ENCODE data around the gene ZBTB44. TPM values are rescaled to one million over a fixed set of nuclear protein-coding genes. Genes with fewer than 3 reads are reported as not detected.
"Not testable (repeated sequence)": the region's sequence is repeated elsewhere in the genome, so short reads cannot be mapped to it uniquely, and the experiment has no call there.

The ZBTB44 gene, protein sequence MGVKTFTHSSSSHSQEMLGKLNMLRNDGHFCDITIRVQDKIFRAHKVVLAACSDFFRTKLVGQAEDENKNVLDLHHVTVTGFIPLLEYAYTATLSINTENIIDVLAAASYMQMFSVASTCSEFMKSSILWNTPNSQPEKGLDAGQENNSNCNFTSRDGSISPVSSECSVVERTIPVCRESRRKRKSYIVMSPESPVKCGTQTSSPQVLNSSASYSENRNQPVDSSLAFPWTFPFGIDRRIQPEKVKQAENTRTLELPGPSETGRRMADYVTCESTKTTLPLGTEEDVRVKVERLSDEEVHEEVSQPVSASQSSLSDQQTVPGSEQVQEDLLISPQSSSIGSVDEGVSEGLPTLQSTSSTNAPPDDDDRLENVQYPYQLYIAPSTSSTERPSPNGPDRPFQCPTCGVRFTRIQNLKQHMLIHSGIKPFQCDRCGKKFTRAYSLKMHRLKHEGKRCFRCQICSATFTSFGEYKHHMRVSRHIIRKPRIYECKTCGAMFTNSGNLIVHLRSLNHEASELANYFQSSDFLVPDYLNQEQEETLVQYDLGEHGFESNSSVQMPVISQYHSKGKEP
- total RNA-seq (10 to 100 TPM; 47.7 to 48.1 TPM), total RNA-seq (80.0 to 141 reads per million in 2 donors)

DNA sequence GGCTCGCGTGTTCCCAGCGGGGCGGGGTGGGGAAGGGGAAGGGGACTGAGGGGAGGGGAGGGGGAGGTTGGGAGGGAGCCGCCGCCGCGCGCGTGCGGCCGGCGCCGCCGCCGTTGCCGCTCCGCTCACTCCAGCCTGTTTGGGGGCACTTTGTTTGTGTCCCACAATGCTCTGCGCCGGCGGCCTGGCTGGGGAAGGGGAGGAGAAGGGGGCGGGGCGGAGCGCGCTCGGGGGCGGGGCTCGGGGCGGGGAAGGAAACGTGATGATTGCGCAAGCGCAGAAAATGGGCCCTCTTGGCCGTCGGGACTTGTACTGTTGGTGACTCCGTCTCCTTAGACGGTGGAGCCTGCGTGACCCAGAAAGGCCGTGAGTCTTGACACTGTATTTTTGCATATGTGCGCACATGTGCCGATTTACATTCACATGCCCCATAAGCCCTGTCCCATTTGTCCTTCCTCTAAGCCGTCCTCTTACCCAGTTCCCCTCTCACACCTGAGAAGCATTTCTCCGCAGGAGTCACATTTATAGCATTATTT lies at the start of gene ZBTB44:
ZBTB44 (minus strand) TSS at position 168 of the 536 bp plus-strand sequence. CDS start 53,044 bp downstream, outside the sequence.
- ATAC-seq (peak; percentile 85), DNase-seq (peak; percentile 82 to 87 (median 84))
- H3K4me1 Mint-ChIP-seq = peaks cover 29% of the 10 kb centered on the region
- H3K27me3 Mint-ChIP-seq = no peaks in the 10 kb centered on the region
- peak within 1 kb of the TSS; percentile 93 for H3K4me3 Mint-ChIP-seq
- peak within 1 kb of the TSS; percentile 94 for H3K27ac Mint-ChIP-seq
- H3K9me3 ChIP-seq (ENCODE audit: control insufficient read depth, low read length, poor library complexity, severe bottlenecking) = no peaks in the 10 kb centered on the region
- H3K36me3 Mint-ChIP-seq (ENCODE audit: low read depth) = peaks cover 3% of the 10 kb centered on the region

DNA sequence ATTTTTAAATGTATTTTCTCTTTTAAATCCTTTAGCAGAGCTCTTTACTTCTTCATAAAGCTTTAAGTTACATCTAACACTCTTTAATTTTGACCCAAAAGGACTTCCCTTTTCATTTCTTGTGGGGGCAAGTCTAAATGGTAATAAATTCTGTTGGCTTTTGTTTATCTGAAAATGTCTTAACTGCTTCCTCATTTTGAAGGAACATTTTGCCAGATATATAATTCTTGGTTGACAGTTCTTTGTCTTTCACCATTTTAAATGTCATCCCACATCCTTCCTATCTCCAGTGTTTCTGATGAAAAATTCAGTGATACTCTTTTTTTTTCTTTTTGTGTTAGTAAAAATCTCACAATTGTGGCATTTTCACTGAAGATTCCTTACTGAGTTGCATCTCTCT lies 44.7 kb upstream of the ZBTB44 start:
- Mint-ChIP-seq H3K4me3 (no peak overlapping the region), H3K36me3 (ENCODE audit: low read depth) (no peaks in the 10 kb centered on the region), H3K27ac (no peak overlapping the region), H3K4me1 (no peaks in the 10 kb centered on the region), H3K27me3 (no peaks in the 10 kb centered on the region)
- no peak for DNase-seq
- no peak for ATAC-seq
- peaks cover 7% of the 10 kb centered on the region for H3K9me3 ChIP-seq (ENCODE audit: control insufficient read depth, low read length, poor library complexity, severe bottlenecking)

DNA sequence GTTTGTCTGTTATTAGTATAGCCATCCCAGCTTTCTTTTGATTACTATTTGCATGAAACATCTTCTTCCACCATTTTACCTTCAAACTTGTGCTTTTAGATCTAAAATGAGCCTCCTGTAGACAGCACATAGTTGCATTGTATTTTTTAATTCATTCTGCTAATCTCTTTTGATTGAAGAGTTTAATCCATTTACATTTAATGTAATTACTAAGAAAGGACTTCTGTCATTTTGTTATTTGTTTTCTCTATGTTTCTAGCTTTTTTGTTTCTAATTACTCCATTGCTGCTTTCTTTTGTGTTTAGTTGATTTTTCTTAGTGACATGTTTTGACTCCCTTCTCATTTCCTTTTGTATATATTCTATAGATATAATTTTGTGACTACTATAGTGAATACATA lies 43.7 kb upstream of the ZBTB44 start:
- no peak for ATAC-seq
- DNase-seq = no peak

GRCh38 chr11:130347261-130347660 lies 32.5 kb upstream of the ZBTB44 start:
- peaks cover 4% of the 10 kb centered on the region for H3K36me3 Mint-ChIP-seq (ENCODE audit: low read depth)
- H3K4me3 Mint-ChIP-seq = no peak overlapping the region
- DNase-seq (no peak), ATAC-seq (no peak)
- H3K27me3 Mint-ChIP-seq = no peaks in the 10 kb centered on the region
- no peaks in the 10 kb centered on the region for H3K4me1 Mint-ChIP-seq
- H3K9me3 ChIP-seq (ENCODE audit: control insufficient read depth, low read length, poor library complexity, severe bottlenecking) = peaks cover 3% of the 10 kb centered on the region
- no peak overlapping the region for H3K27ac Mint-ChIP-seq

More for the DNA sequence above, 43.7 kb upstream of the ZBTB44 start:
- no peak overlapping the region for H3K27ac Mint-ChIP-seq
- no peaks in the 10 kb centered on the region for H3K27me3 Mint-ChIP-seq
- no peak overlapping the region for H3K4me3 Mint-ChIP-seq
- H3K9me3 ChIP-seq (ENCODE audit: control insufficient read depth, low read length, poor library complexity, severe bottlenecking) = peaks cover 7% of the 10 kb centered on the region
- H3K36me3 Mint-ChIP-seq (ENCODE audit: low read depth) = no peaks in the 10 kb centered on the region
- H3K4me1 Mint-ChIP-seq = no peaks in the 10 kb centered on the region

DNA sequence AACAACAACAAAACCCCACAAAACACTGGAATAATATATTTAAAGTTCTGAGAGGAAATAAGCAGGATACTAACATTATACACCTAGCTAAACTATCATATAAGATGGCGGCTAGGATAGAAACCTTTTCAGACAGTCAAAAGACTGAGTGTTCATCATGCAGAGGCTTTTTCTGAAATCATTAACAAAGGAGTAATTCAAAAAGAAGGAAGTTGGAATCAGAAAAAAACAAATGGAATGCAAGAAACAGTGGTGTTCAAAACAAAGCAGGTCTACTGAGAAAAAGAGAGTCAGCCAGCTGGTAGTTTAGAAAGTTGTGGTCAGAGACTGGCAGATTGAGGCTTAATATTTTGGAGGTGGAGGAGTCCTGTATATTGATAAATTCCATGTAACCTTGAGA lies 30.1 kb upstream of the ZBTB44 start:
- Mint-ChIP-seq H3K4me3 (no peak overlapping the region), H3K36me3 (ENCODE audit: low read depth) (no peaks in the 10 kb centered on the region), H3K27ac (no peak overlapping the region), H3K4me1 (no peaks in the 10 kb centered on the region), H3K27me3 (no peaks in the 10 kb centered on the region)
- DNase-seq (no peak), ATAC-seq (no peak)
- peaks cover 6% of the 10 kb centered on the region for H3K9me3 ChIP-seq (ENCODE audit: control insufficient read depth, low read length, poor library complexity, severe bottlenecking)

- Mint-ChIP-seq H3K36me3 (ENCODE audit: low read depth) (peaks cover 6% of the 10 kb centered on the region), H3K27me3 (no peaks in the 10 kb centered on the region), H3K4me1 (peaks cover 2% of the 10 kb centered on the region), H3K27ac (peak overlapping the region; percentile 22), H3K4me3 (no peak overlapping the region)
- ATAC-seq = peak; percentile 93
- peaks cover 6% of the 10 kb centered on the region for H3K9me3 ChIP-seq (ENCODE audit: control insufficient read depth, low read length, poor library complexity, severe bottlenecking)
- DNase-seq = no peak
These were observed 26.1 kb upstream of the ZBTB44 start for GRCh38 chr11:130340671-130341319.

GRCh38 chr11:130338667-130339066 lies 23.9 kb upstream of the ZBTB44 start:
- Mint-ChIP-seq H3K4me3 (no peak overlapping the region), H3K27ac (peak overlapping the region; percentile 17), H3K27me3 (no peaks in the 10 kb centered on the region), H3K4me1 (peaks cover 2% of the 10 kb centered on the region), H3K36me3 (ENCODE audit: low read depth) (peaks cover 6% of the 10 kb centered on the region)
- peaks cover 6% of the 10 kb centered on the region for H3K9me3 ChIP-seq (ENCODE audit: control insufficient read depth, low read length, poor library complexity, severe bottlenecking)
- DNase-seq (no peak), ATAC-seq (no peak)

DNA sequence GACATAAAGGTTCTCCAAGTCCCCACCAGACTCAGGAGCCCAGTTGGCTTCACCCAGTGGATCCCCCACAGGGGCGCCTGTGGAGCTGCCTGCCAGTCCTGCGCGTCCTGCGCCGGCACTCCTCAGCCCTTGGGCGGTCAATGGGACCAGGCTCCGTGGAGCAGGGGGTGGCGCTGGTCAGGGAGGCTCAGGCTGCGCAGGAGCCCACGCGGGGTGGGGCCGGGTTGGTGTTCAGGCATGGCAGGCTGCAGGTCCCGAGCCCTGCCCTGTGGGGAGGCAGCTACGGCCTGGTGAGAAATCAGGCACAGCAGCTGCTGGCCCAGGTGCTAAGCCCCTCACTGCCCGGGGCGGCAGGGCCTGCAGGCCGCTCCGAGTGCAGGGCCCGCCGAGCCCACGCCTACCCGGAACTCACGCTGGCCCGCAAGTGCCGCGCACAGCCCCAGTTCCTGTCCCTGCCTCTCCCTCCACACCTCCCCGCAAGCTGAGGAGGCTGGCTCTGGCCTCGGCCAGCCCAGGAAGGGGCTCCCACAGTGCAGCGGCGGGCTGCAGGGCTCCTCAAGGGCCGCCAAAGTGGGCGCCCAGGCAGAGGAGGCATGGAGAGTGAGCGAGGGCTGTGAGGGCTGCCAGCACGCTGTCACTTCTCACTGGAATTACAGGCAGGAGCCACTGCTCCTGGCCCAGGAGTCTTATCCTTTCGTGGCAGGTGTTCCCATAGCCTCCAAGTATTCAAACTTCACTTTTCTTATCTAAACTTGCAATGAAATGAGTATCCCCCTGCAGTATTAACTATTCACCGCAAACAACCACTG lies 22.8 kb upstream of the ZBTB44 start:
- peaks cover 6% of the 10 kb centered on the region for H3K36me3 Mint-ChIP-seq (ENCODE audit: low read depth)
- no peak overlapping the region for H3K4me3 Mint-ChIP-seq
- ATAC-seq (no peak), DNase-seq (no peak)
- no peaks in the 10 kb centered on the region for H3K27me3 Mint-ChIP-seq
- H3K4me1 Mint-ChIP-seq = peaks cover 2% of the 10 kb centered on the region
- H3K27ac Mint-ChIP-seq = no peak overlapping the region
- peaks cover 3% of the 10 kb centered on the region for H3K9me3 ChIP-seq (ENCODE audit: control insufficient read depth, low read length, poor library complexity, severe bottlenecking)

DNA sequence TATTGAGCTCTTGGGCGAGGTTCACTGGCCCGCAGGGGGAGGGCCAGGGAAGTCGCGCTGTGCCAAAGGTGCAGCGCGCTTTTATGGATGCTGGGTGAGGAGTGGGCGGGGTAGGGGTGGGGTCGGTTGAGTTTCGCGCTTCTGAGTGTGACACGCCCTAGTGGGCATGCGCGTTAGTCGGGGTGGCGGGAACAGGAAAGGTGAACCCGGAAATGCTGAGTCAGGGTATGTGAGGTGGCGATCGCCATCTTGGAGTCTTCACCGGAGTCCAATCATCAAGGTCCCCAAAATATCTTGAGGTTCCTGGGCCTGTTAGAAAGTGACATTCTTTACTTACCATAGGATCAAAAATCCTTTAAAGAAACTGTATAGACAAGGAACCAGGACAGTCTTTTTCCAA lies 16.7 kb upstream of the ZBTB44 start:
- H3K27me3 Mint-ChIP-seq; H3K36me3 Mint-ChIP-seq (ENCODE audit: low read depth); H3K4me1 Mint-ChIP-seq; H3K9me3 ChIP-seq (ENCODE audit: control insufficient read depth, low read length, poor library complexity, severe bottlenecking); DNase-seq; H3K4me3 Mint-ChIP-seq; ATAC-seq; H3K27ac Mint-ChIP-seq: not testable (repeated sequence)

DNA sequence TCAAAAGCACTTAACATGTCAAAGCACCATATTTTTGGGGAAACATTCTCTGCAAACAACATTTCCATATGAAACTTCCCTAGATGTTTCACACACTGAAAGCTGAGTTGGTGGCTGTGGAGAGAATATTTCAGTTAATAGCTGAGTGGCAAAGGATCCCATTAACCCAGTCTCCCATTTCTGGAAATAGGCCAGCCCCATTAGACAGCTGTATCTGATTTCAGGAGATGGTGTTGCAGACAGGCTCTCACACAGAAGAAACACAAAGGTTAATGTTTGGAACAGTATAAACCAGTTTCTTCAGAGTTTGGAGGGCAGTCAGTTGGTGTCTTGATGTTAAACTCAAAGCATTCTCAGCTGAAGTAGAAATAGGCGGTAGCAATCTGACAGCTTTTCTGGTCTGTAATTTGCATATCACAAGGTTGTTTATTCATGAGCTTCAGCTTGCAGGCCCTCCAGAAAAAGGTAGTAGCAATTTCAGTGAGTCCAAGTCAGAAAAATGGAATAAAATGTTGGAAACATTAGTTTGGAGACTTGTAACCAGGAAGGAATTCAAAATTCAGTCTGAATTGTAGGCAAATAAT lies 15.5 kb upstream of the ZBTB44 start:
- H3K4me1 Mint-ChIP-seq = no peaks in the 10 kb centered on the region
- H3K27me3 Mint-ChIP-seq = no peaks in the 10 kb centered on the region
- H3K4me3 Mint-ChIP-seq = no peak overlapping the region

GRCh38 chr11:130328420-130328819 lies 13.7 kb upstream of the ZBTB44 start:
- Mint-ChIP-seq H3K4me1 (no peaks in the 10 kb centered on the region), H3K4me3 (no peak overlapping the region), H3K36me3 (ENCODE audit: low read depth) (peaks cover 7% of the 10 kb centered on the region), H3K27me3 (no peaks in the 10 kb centered on the region), H3K27ac (no peak overlapping the region)
- ATAC-seq = no peak
- H3K9me3 ChIP-seq (ENCODE audit: control insufficient read depth, low read length, poor library complexity, severe bottlenecking) = no peaks in the 10 kb centered on the region
- no peak for DNase-seq

More for the DNA sequence above, 15.5 kb upstream of the ZBTB44 start:
- H3K36me3 Mint-ChIP-seq (ENCODE audit: low read depth) = peaks cover 7% of the 10 kb centered on the region
- ATAC-seq (no peak), DNase-seq (no peak)
- no peaks in the 10 kb centered on the region for H3K9me3 ChIP-seq (ENCODE audit: control insufficient read depth, low read length, poor library complexity, severe bottlenecking)
- no peak overlapping the region for H3K27ac Mint-ChIP-seq

GRCh38 chr11:130327716-130328115 lies 13.0 kb upstream of the ZBTB44 start:
- no peaks in the 10 kb centered on the region for H3K9me3 ChIP-seq (ENCODE audit: control insufficient read depth, low read length, poor library complexity, severe bottlenecking)
- no peak for ATAC-seq
- Mint-ChIP-seq H3K4me3 (no peak overlapping the region), H3K27ac (no peak overlapping the region), H3K36me3 (ENCODE audit: low read depth) (peaks cover 7% of the 10 kb centered on the region), H3K27me3 (no peaks in the 10 kb centered on the region), H3K4me1 (no peaks in the 10 kb centered on the region)
- DNase-seq = no peak

All from T-helper 17 cell (primary cell).